Body of pancreas (tissue), 4 donors: Measurements from ENCODE around the gene ADCY3.

Experiments
- CTCF ChIP-seq, 7 experiments: fragments of 450-650 bp in 4 of 7; fragments of 200-600 bp in 3 of 7; sonication (generic) in 3 of 7; IDR thresholded peaks; one replicate each; pipeline ENCODE4 v1.5.1; 2016 to 2019; ENCODE audit warnings: antibody characterized with exemption in 7 of 7
- POLR2A ChIP-seq, 3 donors: fragments of 450-650 bp; IDR thresholded peaks; one replicate each; pipeline ENCODE4 v1.6.1; 2016; ENCODE audit warnings: antibody characterized with exemption in 3 of 3, mild to moderate bottlenecking in 2 of 3

GRCh38 chr2:24913911-24914310 lies 6.1 kb downstream of the ADCY3 start:
- TF ChIP-seq POLR2A (IDR thresholded peaks at IDR 0.05): no peak
- TF ChIP-seq CTCF (IDR thresholded peaks at IDR 0.05): no peak
